BLaER1 treated with 17β-estradiol and CSF1 and Interleukin-3, amounts not matched to agents 10 nM and 100 nM (cell line): ENCODE data around the gene MPRIP.
"Not testable (repeated sequence)": the region's sequence is repeated elsewhere in the genome, so short reads cannot be mapped to it uniquely, and the experiment has no call there.

ENCODE experiments used
- H3K27ac ChIP-seq, 11 experiments: shearing (Covaris generic); formaldehyde crosslinking; 2 replicates each; pipeline ENCODE4 v1.8.1; 2022
- H3K27me3 ChIP-seq, 11 experiments: shearing (Covaris generic); formaldehyde crosslinking; 2 replicates each; pipeline ENCODE4 v1.8.1; 2022
- H3K36me3 ChIP-seq, 11 experiments: shearing (Covaris generic); formaldehyde crosslinking; 2 replicates each; pipeline ENCODE4 v1.8.1; 2022
- H3K4me1 ChIP-seq, 10 experiments: shearing (Covaris generic); formaldehyde crosslinking; 2 replicates each; pipeline ENCODE4 v1.8.1; 2022
- H3K4me2 ChIP-seq, 11 experiments: shearing (Covaris generic); formaldehyde crosslinking; 2 replicates each; pipeline ENCODE4 v1.8.1; 2022
- H3K4me3 ChIP-seq, 10 experiments: shearing (Covaris generic); formaldehyde crosslinking; 2 replicates each; pipeline ENCODE4 v1.8.1; 2022
- H3K9ac ChIP-seq, 11 experiments: shearing (Covaris generic); formaldehyde crosslinking; 2 replicates each; pipeline ENCODE4 v1.8.1; 2022
- H3K9me3 ChIP-seq, 11 experiments: shearing (Covaris generic); formaldehyde crosslinking; replicated peaks in 1 of 11; 2 replicates each; pipeline ENCODE4 v1.8.1; 2022
- H4K20me1 ChIP-seq, 11 experiments: shearing (Covaris generic); formaldehyde crosslinking; 2 replicates each; pipeline ENCODE4 v1.8.1; 2022
- Cebpa-rat ChIP-seq, 11 experiments: shearing (Covaris generic); IDR thresholded peaks; 2 replicates each; pipeline ENCODE4 v1.8.1; 2022

The MPRIP gene

DNA sequence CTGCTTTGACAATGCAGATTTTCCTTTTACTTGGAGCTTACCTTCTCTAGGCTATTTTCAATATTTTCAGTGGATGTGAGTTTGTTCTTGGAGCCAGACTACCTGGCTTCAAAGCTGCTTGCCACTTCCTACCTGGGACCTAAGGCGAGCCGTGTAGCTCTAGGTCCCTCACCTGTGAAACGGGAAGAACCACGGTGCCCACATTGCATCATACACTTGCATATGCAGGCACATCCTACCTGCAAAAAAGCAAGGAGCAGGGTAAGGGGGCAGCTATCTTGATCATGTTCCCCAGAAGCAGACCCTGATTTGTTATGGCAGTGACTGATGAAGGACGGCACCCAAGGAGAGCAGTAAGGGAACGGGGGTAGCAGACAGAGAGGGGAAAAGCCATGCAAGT, 27.0 kb upstream of the MPRIP start:
- H3K9ac ChIP-seq = no peak overlapping the region
- no peak for TF ChIP-seq Cebpa-rat (IDR thresholded peaks at IDR 0.05)
- peak overlapping the region in 1 of 11 experiments; percentile 14; a peak in 1 of 22 replicates for H3K27ac ChIP-seq
- no peaks in the 10 kb centered on the region for H3K9me3 ChIP-seq
- H3K36me3 ChIP-seq = no peaks in the 10 kb centered on the region
- H3K4me3 ChIP-seq = no peak overlapping the region
- peaks cover 0 to 8% (median 0%) of the 10 kb centered on the region in 11 experiments; a peak in 3 of 22 replicates for H4K20me1 ChIP-seq
- H3K27me3 ChIP-seq = peaks cover 0 to 13% (median 0%) of the 10 kb centered on the region in 11 experiments; a peak in 4 of 22 replicates
- H3K4me1 ChIP-seq = peaks cover 45 to 68% (median 62%) of the 10 kb centered on the region in 10 experiments
- peak overlapping the region; percentile 74 to 91 (median 84) for H3K4me2 ChIP-seq

DNA sequence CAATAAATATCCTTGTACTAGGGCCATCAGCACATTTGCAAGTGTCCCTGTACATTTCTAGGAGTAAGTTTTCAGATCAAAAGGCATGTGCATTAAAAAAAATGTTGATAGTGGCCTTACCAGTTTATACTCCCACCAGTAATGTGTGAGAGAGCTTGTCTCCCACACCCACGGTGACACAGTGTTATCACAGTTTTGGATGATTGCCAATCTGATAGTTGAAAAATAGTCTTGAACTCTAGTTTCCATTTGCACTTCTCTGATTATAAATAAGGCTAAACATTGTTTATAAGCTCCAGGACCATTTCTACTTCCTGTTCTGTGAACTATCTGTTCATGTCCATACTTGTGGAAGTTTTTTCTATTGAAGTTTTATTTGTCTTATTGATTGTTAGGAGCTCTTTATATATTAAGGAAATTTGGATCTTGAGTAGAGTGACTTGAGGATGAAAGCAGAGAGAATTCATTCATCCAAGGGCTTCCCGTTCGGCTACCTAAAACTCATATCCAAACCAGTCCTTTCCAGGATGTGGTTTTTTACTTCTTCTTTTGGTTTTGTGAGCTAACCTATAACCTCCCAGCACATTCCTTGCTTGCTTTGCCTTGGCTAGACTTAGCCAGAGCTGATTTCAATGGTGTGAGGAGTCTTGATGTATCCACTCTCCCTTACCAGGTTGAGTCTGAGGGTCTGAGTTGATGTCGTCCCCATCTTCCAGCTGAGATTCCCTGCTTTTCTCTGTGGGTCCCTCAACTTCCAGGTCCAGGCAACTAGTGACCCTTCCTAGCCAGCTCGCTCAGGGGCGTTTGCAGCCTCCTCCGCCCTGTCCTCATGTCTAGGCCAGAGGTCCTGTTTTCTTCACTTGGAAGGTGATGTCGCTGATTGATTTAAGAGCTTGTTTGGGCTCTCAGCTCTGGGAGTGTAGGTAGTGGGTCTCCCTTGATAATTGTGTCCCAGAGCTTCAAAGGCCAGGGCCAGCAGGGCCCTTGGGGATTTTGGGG, 25.8 kb upstream of the MPRIP start:
- peak overlapping the region; percentile 74 to 91 (median 84) for H3K4me2 ChIP-seq
- not testable (repeated sequence) for H3K9me3 ChIP-seq, H3K4me3 ChIP-seq, H3K36me3 ChIP-seq, H4K20me1 ChIP-seq
- peaks cover 0 to 13% (median 0%) of the 10 kb centered on the region in 11 experiments; a peak in 4 of 22 replicates for H3K27me3 ChIP-seq
- peak overlapping the region in 8 of 11 experiments; percentile 29 to 68 (median 56); a peak in 14 of 22 replicates for H3K27ac ChIP-seq
- peaks cover 40 to 67% (median 61%) of the 10 kb centered on the region in 10 experiments for H3K4me1 ChIP-seq
- peak overlapping the region in 4 of 11 experiments; percentile 9 to 45 (median 32); a peak in 3 of 22 replicates for H3K9ac ChIP-seq

DNA sequence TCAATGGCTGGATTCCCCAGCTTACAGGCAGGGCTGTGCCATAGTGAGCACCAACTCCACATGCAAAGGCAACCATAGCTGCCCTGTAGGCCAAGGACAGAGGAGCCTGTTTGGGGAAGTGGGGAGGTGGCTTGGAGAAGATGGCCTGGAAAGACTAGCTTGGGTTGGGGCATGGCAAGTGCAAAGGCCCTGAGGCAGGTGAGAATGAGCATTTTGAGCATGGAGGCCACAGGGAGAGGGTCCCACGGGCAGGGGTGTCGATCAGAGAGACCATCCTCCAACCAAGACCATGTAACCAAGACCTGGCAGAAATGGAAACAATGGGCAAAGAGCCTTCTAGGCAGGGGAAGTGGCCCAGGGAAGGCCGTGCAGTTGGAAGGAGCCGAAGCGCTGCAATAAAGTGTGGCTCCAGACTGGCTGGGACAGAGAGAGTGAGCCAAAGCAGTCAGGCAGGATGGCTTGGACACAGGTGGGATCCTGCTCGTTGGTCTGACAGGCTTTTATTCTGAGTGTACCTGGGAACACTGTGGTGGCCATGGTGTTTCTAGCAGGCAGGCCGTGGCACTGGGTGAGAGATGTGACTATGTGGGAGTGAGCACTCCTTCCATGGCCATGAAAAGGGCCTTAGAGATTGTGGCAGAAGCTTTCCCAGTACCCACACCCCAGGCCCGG, 24.8 kb upstream of the MPRIP start:
- Histone ChIP-seq H3K27ac (peak overlapping the region in 9 of 11 experiments; percentile 29 to 68 (median 56); a peak in 17 of 22 replicates), H3K9me3 (no peaks in the 10 kb centered on the region), H3K4me1 (peaks cover 40 to 66% (median 61%) of the 10 kb centered on the region in 10 experiments), H3K36me3 (no peaks in the 10 kb centered on the region), H3K27me3 (peaks cover 0 to 13% (median 0%) of the 10 kb centered on the region in 11 experiments; a peak in 4 of 22 replicates), H4K20me1 (peaks cover 0 to 12% (median 0%) of the 10 kb centered on the region in 11 experiments; a peak in 3 of 22 replicates), H3K4me2 (peak overlapping the region; percentile 74 to 91 (median 84)), H3K9ac (peak overlapping the region in 6 of 11 experiments; percentile 9 to 47 (median 38); a peak in 8 of 22 replicates), H3K4me3 (no peak overlapping the region)
- no peak for TF ChIP-seq Cebpa-rat (IDR thresholded peaks at IDR 0.05)

DNA sequence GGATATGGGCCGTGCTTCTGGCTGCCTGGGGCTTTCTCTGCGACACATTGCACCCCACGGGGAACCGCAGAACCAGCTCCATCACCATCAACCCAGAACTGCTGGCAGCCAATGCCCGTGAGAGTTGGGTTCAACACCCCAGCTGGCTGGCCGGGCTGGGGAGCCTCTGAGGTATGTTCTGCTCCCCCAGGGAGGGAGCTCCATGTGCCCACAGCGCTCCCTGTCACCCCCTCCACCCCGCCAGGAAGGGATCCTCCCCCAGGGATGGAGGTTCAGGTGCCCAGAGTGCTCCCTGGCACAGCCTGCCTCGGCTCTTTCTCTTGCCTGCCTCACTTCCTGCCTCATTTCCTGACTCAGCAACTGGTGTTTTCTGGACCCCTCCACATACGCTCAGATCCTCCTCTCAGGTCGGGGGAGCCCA, 24.2 kb upstream of the MPRIP start:
- Histone ChIP-seq H4K20me1 (peaks cover 0 to 13% (median 0%) of the 10 kb centered on the region in 11 experiments; a peak in 3 of 22 replicates), H3K9ac (peak overlapping the region in 5 of 11 experiments; percentile 28 to 47 (median 44); a peak in 9 of 22 replicates), H3K4me2 (peak overlapping the region; percentile 46 to 91 (median 84)), H3K4me3 (no peak overlapping the region), H3K4me1 (peaks cover 40 to 66% (median 59%) of the 10 kb centered on the region in 10 experiments), H3K36me3 (no peaks in the 10 kb centered on the region), H3K27me3 (peaks cover 0 to 13% (median 0%) of the 10 kb centered on the region in 11 experiments; a peak in 3 of 22 replicates), H3K9me3 (no peaks in the 10 kb centered on the region), H3K27ac (peak overlapping the region in 8 of 11 experiments; percentile 21 to 68 (median 52); a peak in 14 of 22 replicates)
- TF ChIP-seq Cebpa-rat (IDR thresholded peaks at IDR 0.05) = no peak

DNA sequence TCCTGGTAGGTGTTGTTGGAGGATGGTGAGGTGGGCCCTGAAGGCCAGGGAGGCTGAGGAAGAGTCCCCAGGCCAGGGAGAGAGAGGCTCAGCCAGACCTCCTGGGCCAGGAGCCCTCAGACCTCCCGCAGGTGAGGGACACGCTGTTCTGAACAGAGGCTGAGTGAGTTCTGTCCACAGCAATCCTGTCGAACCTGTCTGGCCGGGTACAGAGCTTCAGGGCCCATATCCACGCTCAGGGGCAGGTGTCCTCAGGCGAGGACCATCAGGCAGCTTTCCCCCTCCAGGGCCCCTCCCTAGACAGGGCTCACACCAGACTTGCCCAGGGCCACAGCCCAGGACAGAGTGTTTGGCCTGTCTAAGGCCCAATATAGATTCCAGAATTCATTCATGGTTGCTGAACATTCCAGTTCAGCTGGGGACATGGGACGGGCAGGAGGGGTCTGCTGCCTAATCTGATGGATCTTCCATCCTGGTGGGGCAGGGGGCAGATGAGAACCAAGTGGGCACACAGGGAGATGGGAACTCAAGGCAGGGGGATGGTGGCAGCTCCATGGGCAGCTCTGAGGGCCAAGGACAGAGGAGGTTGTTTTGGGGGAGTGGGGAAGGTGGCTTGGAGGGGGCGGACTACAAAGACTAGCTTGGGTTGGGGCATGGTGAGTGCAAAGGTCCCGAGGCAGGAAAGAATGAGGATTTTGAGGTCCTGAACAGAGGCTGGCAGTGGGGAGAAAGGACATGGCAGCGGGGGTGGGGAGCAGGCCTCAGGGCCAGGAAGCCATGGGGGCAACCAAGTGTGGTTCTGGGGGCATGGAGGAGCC, 23.4 kb upstream of the MPRIP start:
- Histone ChIP-seq H3K4me1 (peaks cover 40 to 64% (median 57%) of the 10 kb centered on the region in 10 experiments), H4K20me1 (peaks cover 0 to 13% (median 0%) of the 10 kb centered on the region in 11 experiments; a peak in 3 of 22 replicates), H3K9me3 (no peaks in the 10 kb centered on the region), H3K27me3 (peaks cover 0 to 13% (median 0%) of the 10 kb centered on the region in 11 experiments; a peak in 3 of 22 replicates), H3K27ac (peak overlapping the region in 8 of 11 experiments; percentile 21 to 68 (median 52); a peak in 12 of 22 replicates), H3K4me2 (peak overlapping the region in 10 of 11 experiments; percentile 50 to 91 (median 86); a peak in 20 of 22 replicates), H3K4me3 (no peak overlapping the region), H3K9ac (peak overlapping the region in 3 of 11 experiments; percentile 2 to 44 (median 31); a peak in 1 of 22 replicates), H3K36me3 (no peaks in the 10 kb centered on the region)
- no peak for TF ChIP-seq Cebpa-rat (IDR thresholded peaks at IDR 0.05)

DNA sequence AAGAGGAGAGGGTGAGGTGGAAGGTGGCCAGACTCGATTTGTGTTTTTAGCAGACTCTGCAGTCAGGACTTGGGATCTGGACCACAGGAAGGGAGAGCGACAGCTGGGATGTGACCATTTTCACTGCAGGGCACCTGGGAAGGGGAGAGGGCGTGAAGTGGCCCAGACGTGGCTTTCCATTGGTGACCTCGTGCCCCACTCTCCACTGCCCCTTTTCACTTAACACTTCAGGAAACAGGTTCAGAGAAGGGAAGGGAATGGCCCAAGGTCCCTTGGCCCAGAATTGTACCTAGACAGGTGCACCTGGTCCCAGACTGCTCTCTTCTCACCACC, 22.9 kb upstream of the MPRIP start:
- peaks cover 40 to 62% (median 55%) of the 10 kb centered on the region in 10 experiments for H3K4me1 ChIP-seq
- no peaks in the 10 kb centered on the region for H3K36me3 ChIP-seq
- H3K9me3 ChIP-seq = no peaks in the 10 kb centered on the region
- no peak for TF ChIP-seq Cebpa-rat (IDR thresholded peaks at IDR 0.05)
- peak overlapping the region in 1 of 11 experiments; percentile 7; a peak in 1 of 22 replicates for H3K4me2 ChIP-seq
- peaks cover 0 to 13% (median 0%) of the 10 kb centered on the region in 11 experiments; a peak in 3 of 22 replicates for H3K27me3 ChIP-seq
- no peak overlapping the region for H3K9ac ChIP-seq
- H4K20me1 ChIP-seq = peaks cover 0 to 13% (median 0%) of the 10 kb centered on the region in 11 experiments; a peak in 3 of 22 replicates
- H3K4me3 ChIP-seq = no peak overlapping the region
- 0 out of 22 replicates have a peak overlapping the region, but pooled peaks of 1 of the 11 experiments have one; percentile 2 for H3K27ac ChIP-seq

DNA sequence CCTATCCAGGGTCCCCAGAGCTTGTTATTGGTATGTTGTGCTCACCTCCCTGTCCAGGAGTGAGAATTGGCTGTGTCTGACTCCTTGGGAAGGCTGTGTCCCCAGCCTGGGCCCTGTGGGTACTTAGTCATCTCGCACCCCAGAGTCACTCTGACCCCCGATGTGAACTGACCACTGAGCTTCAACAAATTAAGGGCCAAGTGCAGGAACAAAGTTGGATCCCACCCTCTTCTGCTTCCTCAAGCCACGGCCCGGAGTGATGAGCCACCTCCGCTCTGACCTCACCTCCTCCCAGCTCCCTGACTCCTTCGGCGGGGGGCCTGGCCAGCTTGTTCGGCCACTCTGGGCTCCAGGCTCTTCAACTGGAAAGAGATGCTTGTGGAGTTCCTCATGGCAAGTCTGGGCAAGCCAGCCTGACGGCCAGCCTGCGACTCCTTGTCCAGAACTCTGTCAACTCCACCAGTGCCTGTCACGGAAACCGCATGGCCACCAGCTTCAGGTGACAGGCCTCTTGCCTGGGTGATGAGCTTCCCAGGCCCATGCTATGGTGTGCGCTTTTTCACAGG, 22.3 kb upstream of the MPRIP start:
- H3K27ac ChIP-seq = no peak overlapping the region

More for the DNA sequence above, 22.3 kb upstream of the MPRIP start:
- Histone ChIP-seq H3K36me3 (no peaks in the 10 kb centered on the region), H3K4me3 (no peak overlapping the region), H4K20me1 (peaks cover 0 to 17% (median 0%) of the 10 kb centered on the region in 11 experiments; a peak in 4 of 22 replicates), H3K9me3 (no peaks in the 10 kb centered on the region), H3K4me1 (peaks cover 37 to 67% (median 55%) of the 10 kb centered on the region in 10 experiments), H3K9ac (no peak overlapping the region), H3K4me2 (no peak overlapping the region; a peak in 1 of 22 replicates), H3K27me3 (peaks cover 0 to 13% (median 0%) of the 10 kb centered on the region in 11 experiments; a peak in 3 of 22 replicates)
- TF ChIP-seq Cebpa-rat (IDR thresholded peaks at IDR 0.05) = no peak
